NCI-H345 treated with DMSO at 0.1 percent for 48 hours (cell line): ENCODE results near the gene WBP1.
A peak's percentile ranks its signal among the peaks of the same experiment; 100 is the strongest.
"Not testable (repeated sequence)": the region's sequence is repeated elsewhere in the genome, so short reads cannot be mapped to it uniquely, and the experiment has no call there.

ENCODE experiments used
- DNase-seq: peaks from one replicate; lab custom pipeline; 2025; ENCODE audit not compliant: unreplicated experiment; lab: John Stamatoyannopoulos, UW

The WBP1 gene

GRCh38 chr2:74448771-74449170 lies 9.5 kb upstream of the WBP1 start:
- DNase-seq: no peak

GRCh38 chr2:74450570-74451190 lies 7.6 kb upstream of the WBP1 start:
- no peak for DNase-seq

GRCh38 chr2:74454654-74455511 lies 3.4 kb upstream of the WBP1 start, which contains the start of gene INO80B:
Gene INO80B (plus strand): TSS chr2:74455087. CDS start chr2:74455117, 30 bp downstream.
- DNase-seq: peak; percentile 96

- DNase-seq: no peak
Observed at GRCh38 chr2:74457129-74457548, 1.1 kb upstream of the WBP1 start.

GRCh38 chr2:74457549-74458131 lies 598 bp upstream of the WBP1 start:
- peak; percentile 59 for DNase-seq

GRCh38 chr2:74458938-74459363 lies 713 bp downstream of the WBP1 start:
- no peak for DNase-seq

GRCh38 chr2:74459503-74460118 lies 1.4 kb downstream of the WBP1 start:
- DNase-seq: not testable (repeated sequence)

- not testable (repeated sequence) for DNase-seq
Observed at GRCh38 chr2:74460187-74460586, 1.9 kb downstream of the WBP1 start.

- DNase-seq: no peak
Observed at GRCh38 chr2:74461187-74462053, 3.2 kb downstream of the WBP1 start.

GRCh38 chr2:74462054-74462785 lies 4.0 kb downstream of the WBP1 start:
- DNase-seq: no peak

- DNase-seq: no peak
Observed at GRCh38 chr2:74462786-74463105, 4.5 kb downstream of the WBP1 start.

GRCh38 chr2:74464406-74464805 lies 6.2 kb downstream of the WBP1 start:
- no peak for DNase-seq

- not testable (repeated sequence) for DNase-seq
Observed at GRCh38 chr2:74470742-74471141, 12.5 kb downstream of the WBP1 start.

GRCh38 chr2:74471332-74472065 lies 13.3 kb downstream of the WBP1 start:
- DNase-seq: no peak

- peak; percentile 81 for DNase-seq
Observed at GRCh38 chr2:74472086-74472944, 14.1 kb downstream of the WBP1 start, which contains the start of gene MRPL53. Gene MRPL53 (minus strand): TSS chr2:74472680. CDS start chr2:74472660, 20 bp downstream.

- DNase-seq: no peak
Observed at GRCh38 chr2:74472945-74473258, 14.7 kb downstream of the WBP1 start.

- no peak for DNase-seq
Observed at GRCh38 chr2:74474481-74474880, 16.2 kb downstream of the WBP1 start.

GRCh38 chr2:74474899-74475298 lies 16.7 kb downstream of the WBP1 start:
- DNase-seq: no peak
